ENCODE data around the gene PBOV1.

PBOV1 gene

GRCh38 chr6:138241381-138241780 lies 23.1 kb upstream of the PBOV1 start:
- Histone ChIP-seq H3K79me2 (ENCODE audit: insufficient read depth, low read length) (no peaks in the 10 kb centered on the region), H3K9me3 (ENCODE audit: insufficient read depth, low read length) (no peaks in the 10 kb centered on the region), H3K4me2 (ENCODE audit: low read depth, low read length, poor library complexity, severe bottlenecking) (no peak overlapping the region), H3F3A (ENCODE audit: insufficient read depth) (no peaks in the 10 kb centered on the region), H3K9ac (ENCODE audit: low read length) (no peak overlapping the region), H3K36me3 (ENCODE audit: low read length) (no peaks in the 10 kb centered on the region), H3K27me3 (ENCODE audit: low read length) (no peaks in the 10 kb centered on the region), H3K4me3 (ENCODE audit: insufficient read depth, low read length, poor library complexity, severe bottlenecking) (no peak overlapping the region), H2AFZ (ENCODE audit: low read depth, low read length, severe bottlenecking) (no peak overlapping the region), H3K27ac (ENCODE audit: low read depth, low read length) (no peak overlapping the region), H4K20me1 (ENCODE audit: low read depth, low read length) (no peaks in the 10 kb centered on the region), H3K9me2 (replicated peaks; ENCODE audit: insufficient read depth, low read length) (no peaks in the 10 kb centered on the region)
- TF ChIP-seq CTCF (IDR thresholded peaks at IDR 0.05; ENCODE audit: insufficient read depth, low read length, poor library complexity, severe bottlenecking) (no peak), EZH2phosphoT487 (conservative IDR thresholded peaks at IDR 0.05; ENCODE audit: low read length) (no peak)

- no peaks in the 10 kb centered on the region for H3K9me2 ChIP-seq (replicated peaks; ENCODE audit: insufficient read depth, low read length)
- H3K79me2 ChIP-seq (ENCODE audit: insufficient read depth, low read length) = no peaks in the 10 kb centered on the region
- no peak overlapping the region for H3K4me3 ChIP-seq (ENCODE audit: insufficient read depth, low read length, poor library complexity, severe bottlenecking)
- H3K27me3 ChIP-seq (ENCODE audit: low read length) = no peaks in the 10 kb centered on the region
- no peak overlapping the region for H3K27ac ChIP-seq (ENCODE audit: low read depth, low read length)
- no peak overlapping the region for H2AFZ ChIP-seq (ENCODE audit: low read depth, low read length, severe bottlenecking)
- TF ChIP-seq EZH2phosphoT487 (conservative IDR thresholded peaks at IDR 0.05; ENCODE audit: low read length) = no peak
- no peak for TF ChIP-seq CTCF (IDR thresholded peaks at IDR 0.05; ENCODE audit: insufficient read depth, low read length, poor library complexity, severe bottlenecking)
- no peak overlapping the region for H3K4me2 ChIP-seq (ENCODE audit: low read depth, low read length, poor library complexity, severe bottlenecking)
- no peak overlapping the region for H3K9ac ChIP-seq (ENCODE audit: low read length)
- no peaks in the 10 kb centered on the region for H4K20me1 ChIP-seq (ENCODE audit: low read depth, low read length)
- H3F3A ChIP-seq (ENCODE audit: insufficient read depth) = no peaks in the 10 kb centered on the region
- no peaks in the 10 kb centered on the region for H3K36me3 ChIP-seq (ENCODE audit: low read length)
- H3K9me3 ChIP-seq (ENCODE audit: insufficient read depth, low read length) = no peaks in the 10 kb centered on the region
These were observed 22.4 kb upstream of the PBOV1 start for GRCh38 chr6:138240476-138241245.

GRCh38 chr6:138239774-138240173 lies 21.5 kb upstream of the PBOV1 start:
- Histone ChIP-seq H2AFZ (ENCODE audit: low read depth, low read length, severe bottlenecking) (no peak overlapping the region), H3K9me2 (replicated peaks; ENCODE audit: insufficient read depth, low read length) (no peaks in the 10 kb centered on the region), H3K9ac (ENCODE audit: low read length) (no peak overlapping the region), H3K79me2 (ENCODE audit: insufficient read depth, low read length) (no peaks in the 10 kb centered on the region), H3K27ac (ENCODE audit: low read depth, low read length) (no peak overlapping the region), H3K27me3 (ENCODE audit: low read length) (no peaks in the 10 kb centered on the region), H3K9me3 (ENCODE audit: insufficient read depth, low read length) (no peaks in the 10 kb centered on the region), H3F3A (ENCODE audit: insufficient read depth) (no peaks in the 10 kb centered on the region), H4K20me1 (ENCODE audit: low read depth, low read length) (no peaks in the 10 kb centered on the region), H3K4me2 (ENCODE audit: low read depth, low read length, poor library complexity, severe bottlenecking) (no peak overlapping the region), H3K4me3 (ENCODE audit: insufficient read depth, low read length, poor library complexity, severe bottlenecking) (no peak overlapping the region), H3K36me3 (ENCODE audit: low read length) (no peaks in the 10 kb centered on the region)
- TF ChIP-seq CTCF (IDR thresholded peaks at IDR 0.05; ENCODE audit: insufficient read depth, low read length, poor library complexity, severe bottlenecking) = no peak
- TF ChIP-seq EZH2phosphoT487 (conservative IDR thresholded peaks at IDR 0.05; ENCODE audit: low read length) = no peak
